8988T (cell line): Measurements from ENCODE around the gene TBC1D5.
"Not testable (repeated sequence)": the region's sequence is repeated elsewhere in the genome, so short reads cannot be mapped to it uniquely, and the experiment has no call there.

Source experiments
- DNase-seq: peaks from one replicate; pipeline ENCODE4 v3.0.0; 2011

TBC1D5 gene

DNA sequence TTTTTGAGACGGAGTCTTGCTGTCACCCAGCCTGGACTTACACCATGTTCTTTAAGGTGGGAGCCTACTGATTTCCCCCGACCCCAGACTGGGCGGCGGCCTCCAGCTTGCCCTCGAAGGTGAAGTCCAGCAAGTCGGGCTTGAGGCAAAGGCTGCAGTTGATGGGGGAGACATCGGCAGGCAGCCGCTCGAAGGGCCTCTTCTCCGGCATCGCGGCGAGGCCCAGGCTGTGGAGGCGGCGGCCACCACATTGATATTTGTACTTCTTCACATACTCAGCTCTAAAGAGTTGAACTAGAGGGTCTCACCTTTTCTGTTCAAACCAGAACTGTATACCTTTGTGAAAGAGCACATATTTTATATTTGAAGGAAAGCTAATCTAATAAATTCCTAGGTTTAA lies 36.4 kb downstream of the TBC1D5 start:
- not testable (repeated sequence) for DNase-seq

DNA sequence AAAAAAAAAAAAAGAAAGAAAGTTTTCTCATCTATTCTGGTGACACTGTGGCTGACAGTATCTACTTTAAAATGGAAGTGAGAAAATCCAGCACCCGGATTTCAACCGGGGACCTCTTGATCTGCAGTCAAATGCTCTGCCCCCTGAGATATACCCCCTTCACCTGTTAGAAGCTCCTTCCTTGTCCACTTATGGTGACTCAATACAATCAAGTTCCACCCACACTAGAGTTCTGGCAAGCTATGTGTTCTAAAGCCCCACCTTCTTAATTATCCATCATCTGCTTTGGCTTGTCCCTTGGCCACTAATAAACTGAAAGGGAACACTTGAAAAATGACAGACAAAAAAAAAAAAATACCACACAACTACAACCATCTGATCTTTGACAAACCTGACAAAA lies 42.6 kb downstream of the TBC1D5 start:
- not testable (repeated sequence) for DNase-seq

DNA sequence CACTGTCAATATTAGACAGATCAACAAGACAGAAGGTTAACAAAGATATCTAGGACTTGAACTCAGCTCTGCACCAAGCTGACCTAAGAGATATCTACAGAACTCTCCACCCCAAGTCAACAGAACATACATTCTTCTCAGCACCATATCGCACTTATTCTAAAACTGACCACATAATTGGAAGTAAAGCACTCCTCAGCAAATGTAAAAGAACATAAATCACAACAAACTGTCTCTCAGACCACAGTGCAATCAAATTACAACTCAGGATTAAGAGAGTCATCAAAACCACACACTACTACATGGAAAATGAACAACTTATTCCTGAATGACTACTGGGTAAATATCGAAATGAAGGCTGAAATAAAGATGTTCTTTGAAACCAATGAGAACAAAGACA lies 46.8 kb downstream of the TBC1D5 start:
- DNase-seq: not testable (repeated sequence)

DNA sequence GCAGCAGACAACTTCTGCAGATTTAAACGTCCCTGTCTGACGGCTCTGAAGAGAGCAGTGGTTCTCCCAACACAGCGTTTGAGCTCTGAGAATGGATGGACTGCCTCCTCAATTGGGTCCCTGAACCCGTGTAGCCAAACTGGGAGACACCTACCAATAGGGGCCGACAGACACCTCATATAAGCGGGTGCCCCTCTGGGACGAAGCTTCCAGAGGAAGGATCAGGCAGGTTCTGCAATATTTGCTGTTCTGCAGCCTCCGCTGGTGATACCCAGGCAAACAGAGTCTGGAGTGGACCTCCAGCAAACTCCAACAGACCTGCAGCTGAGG lies 48.8 kb downstream of the TBC1D5 start:
- DNase-seq: not testable (repeated sequence)

DNA sequence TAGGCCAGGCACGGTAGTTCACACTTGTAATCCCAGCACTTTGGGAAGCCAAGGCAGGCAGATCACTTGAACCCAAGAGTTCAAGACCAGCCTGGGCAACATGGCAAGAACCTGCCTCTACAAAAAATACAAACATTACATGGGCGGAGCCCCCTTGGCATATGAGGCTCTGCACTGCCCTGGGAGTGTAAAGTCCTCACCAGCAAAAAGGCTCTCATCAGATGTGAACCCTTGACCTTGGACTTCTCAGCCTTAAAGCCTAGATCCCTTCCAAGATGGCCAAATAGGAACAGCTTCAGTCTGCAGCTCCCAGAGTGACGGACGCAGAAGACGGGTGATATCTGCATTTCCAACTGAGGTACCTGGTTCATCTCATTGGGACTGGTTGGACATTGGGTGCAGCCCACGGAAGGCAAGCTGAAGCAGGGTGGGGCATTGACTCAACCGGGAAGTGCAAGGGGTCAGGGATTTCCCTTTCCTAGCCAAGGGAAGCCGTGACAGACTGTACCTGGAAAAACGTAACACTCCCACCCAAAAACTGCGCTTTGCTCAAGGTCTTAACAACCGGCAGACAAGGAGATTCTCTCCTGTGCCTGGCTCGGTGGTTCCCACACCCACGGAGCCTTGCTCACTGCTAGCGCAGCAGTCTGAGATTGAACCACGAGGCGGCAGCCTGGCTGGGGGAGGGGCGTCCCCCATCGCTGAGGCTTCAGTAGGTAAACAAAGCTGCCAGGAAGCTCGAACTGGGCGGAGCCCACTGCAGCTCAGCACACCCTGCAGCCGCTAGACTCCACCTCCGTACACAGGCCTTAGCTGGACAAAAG lies 49.4 kb downstream of the TBC1D5 start:
- DNase-seq: not testable (repeated sequence)

DNA sequence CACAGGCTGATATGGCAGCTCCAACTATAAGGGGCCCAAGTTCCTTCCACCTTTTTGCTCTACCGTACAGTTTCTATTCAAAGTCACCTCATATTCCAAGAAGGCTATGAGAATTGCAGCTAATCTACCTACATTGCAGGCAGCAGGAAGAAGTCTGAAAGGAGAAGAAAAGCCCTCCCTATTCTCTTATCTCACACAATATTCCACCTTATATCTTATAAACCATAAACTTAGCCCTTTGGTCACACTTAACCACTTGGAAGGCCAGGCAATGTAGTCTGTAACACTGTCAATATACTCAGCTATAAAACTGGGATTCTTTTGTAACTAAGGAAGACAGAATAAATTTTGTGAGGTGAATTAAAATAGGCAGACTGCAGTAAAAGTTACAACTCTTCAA lies 54.9 kb downstream of the TBC1D5 start:
- no peak for DNase-seq

DNA sequence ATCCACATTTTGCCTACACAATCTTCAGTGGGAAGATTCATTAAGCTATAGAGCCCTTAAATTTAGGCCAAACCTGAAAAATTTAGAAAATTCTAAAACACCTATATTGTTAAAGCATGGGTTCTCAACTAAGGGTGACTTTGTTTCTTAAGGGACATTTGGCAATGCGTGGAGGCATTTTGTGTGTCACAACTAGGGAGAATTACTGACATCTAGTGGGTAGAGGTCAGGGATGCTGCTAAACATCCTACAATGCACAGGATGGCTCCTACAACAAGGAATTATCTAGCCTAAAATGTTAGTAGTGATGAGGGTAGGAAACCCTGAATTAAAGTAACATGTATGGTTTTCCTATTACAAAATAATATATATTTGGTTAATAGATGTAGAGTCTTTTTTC lies 55.8 kb downstream of the TBC1D5 start:
- DNase-seq: no peak

DNA sequence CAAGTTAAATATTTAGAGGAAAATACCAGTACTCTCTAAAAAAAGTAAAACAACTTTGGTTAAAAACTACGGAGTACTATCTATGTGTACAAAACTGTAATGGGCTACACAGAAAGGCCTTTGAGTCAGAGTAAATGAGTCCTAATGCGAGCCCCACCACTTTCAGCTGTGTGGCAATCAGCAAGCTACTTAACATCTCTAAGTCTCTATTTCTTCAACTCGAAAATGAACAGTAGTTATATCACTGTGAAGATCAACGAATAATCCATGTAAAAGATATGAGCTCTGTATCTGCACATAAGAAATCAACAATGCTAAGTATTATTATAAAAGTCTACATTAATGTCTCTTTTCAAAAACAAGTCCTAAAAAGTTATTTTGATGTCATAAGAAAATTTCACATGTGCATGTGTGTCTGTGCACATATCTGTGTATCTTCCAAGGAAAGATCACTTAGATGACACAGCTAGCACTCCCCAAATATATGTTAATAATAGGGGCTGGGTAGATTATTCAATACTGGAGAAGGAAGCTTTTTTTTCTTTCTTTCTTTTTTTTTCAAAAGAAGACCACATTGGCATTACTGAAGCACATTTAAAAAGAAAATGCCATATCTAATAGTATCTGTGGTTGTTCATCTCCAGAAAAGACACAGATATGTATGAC lies 58.8 kb downstream of the TBC1D5 start:
- no peak for DNase-seq

DNA sequence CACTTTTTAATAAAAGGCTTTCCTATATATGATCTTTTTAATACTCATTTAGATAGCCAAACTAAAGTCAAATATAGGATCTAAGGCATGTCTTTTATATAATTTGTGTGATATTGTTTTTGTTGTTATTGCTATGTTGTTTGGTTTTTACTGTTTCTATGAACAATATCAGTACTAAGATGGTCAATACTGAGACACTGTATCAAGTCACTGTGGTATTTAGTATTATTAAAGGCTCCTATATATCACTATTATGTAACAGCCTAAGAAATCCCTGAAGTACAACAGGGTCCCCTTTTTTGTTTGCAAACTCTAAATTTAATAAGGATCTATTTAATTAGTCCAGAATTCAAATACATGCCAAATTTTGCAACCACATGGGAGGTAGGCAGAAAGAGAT lies 61.9 kb downstream of the TBC1D5 start:
- no peak for DNase-seq

DNA sequence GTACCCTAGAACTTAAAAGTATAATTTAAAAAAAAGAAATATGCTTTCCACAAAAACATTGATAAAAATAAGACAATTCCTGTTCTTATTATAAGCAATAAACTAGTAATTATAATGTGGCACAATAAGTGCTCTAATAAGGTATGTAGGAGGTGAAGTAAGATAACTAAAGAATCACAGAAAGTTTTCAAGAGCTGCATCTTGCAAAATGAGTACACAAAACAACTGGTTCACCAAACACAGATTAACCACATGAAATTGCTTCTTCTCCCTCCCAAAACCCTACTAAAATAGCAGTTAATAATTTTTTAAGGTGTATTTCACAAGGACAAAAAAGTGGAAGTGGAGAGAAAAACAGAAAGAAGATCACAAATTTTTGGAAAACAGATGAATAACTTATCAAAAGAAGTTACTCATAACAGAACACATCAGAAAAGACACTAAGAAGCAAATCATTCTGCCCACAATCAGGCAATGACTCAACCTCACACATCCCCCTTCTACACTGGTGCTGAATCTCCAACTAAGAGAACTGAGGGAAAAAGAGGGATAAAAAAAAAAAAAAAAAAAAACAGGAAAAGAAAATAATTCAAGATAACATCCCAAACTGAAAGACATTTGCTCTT lies 64.2 kb downstream of the TBC1D5 start:
- DNase-seq: no peak

DNA sequence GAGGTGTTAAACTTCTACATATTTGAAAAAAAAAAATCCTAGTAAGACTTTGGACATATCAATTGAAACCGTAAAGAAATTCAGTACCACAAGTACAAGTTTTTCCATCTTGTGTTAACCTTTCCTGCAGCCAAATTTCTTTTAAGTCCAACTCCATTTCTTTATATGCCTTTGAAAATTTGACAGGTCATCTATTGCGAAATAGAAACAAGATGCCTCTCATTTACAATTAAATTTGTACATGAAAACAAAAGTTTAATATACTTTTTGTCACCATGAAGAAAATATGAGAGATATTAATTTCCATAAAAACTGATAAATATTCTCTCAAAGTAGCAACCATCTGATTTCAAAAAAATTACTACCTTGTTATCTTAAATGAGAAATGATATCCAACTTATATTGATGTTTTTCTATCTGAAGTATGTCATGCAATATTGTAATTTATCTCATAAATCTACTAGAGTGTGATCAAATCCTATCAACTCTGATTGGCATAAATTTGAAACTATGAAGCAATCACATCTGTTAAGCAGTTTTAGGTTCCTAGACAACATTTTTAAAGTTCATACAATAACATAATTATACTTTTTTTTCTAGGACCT lies 68.2 kb downstream of the TBC1D5 start:
- DNase-seq: no peak

DNA sequence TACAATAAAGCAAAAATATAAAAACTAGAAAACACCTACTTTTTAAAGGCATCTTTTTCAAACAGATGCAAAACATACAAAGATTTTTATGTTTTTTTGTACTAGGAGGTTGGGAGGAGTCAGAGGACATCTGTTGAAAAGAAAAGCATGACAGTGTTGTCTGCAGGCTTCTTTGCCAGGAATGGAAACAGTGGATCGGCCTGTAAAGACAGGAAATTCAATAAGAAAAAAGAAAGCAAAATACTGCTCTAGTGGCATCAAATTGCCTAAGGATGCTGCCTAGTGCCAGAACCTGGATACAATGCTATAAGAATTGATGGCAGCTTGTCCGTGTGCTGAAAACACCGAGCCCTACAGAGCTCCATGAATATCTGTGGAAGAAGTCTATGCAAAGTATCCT lies 69.9 kb downstream of the TBC1D5 start:
- no peak for DNase-seq

DNA sequence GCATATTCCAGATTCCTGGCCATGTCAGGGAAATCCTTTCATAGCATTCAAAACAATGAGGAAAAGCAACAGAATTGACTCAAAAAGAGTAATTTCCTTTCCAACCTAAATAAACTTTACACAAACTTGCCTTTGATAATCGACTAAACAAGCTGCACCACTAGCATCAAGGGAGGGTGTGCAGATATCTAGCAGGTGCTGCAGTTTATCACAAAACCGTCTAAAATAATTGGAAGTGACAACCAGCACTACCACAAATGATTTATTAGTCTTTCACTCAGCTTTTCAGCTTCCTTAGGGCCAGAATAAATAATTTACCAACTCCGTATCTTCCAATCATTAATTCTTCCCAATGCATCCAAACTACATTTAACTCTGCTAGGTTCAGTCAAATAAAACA lies 71.7 kb downstream of the TBC1D5 start:
- no peak for DNase-seq

DNA sequence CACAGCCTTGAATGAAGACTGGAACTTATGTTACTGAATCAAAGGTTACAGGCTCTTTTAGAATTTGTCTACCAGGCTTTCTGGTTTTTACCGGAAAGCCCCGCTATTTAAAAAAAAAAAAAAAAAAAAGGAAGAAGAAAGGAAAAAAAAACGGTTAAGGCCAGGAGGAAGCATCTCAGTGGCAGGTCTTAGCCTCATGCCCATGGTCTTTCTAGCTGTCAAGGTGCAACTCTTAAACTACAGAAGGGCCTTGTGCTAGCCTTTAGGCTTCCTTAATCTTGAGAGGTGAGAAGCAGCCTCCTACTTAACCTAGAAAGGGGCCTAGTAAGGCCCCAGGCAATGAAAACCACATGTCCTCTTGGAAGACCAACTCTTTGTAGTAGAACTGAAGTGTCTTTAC lies 77.5 kb downstream of the TBC1D5 start:
- no peak for DNase-seq

DNA sequence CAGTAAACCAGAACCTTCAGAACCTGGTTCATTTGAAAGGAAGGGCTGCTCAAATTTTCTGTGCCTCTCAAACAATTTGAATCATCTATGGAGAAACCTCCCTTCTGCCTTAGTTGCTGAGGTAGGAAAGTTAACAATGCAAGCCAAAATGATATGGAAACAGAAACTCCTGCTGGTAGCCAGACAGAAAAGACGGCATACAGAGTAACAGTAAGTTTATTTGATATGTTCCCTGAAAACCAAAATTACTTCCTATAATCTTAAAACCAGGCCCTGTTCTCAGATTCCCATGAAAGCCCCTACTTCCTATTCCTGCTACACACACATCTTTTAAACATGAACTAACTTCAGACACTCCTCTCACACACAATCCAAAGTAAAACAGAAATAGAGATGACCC lies 86.2 kb downstream of the TBC1D5 start:
- DNase-seq: no peak

DNA sequence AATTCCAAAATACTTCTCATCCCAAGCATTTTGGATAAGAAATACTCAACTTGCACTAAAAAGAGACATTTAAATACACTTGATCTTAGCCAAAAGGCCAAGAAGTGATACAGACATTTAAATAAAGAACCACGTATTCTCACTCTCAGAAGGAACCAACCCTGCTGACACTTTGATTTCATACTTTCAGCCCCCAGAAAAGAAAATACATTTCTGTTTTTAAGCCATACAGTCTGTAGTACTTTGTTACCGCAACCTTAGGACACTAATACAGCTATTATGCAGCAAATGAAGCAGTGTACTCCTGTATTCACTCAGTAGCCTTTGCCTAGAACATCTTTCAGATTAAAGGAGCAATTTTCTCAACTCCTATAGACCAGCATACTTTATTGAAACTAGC lies 86.7 kb downstream of the TBC1D5 start:
- DNase-seq: no peak

DNA sequence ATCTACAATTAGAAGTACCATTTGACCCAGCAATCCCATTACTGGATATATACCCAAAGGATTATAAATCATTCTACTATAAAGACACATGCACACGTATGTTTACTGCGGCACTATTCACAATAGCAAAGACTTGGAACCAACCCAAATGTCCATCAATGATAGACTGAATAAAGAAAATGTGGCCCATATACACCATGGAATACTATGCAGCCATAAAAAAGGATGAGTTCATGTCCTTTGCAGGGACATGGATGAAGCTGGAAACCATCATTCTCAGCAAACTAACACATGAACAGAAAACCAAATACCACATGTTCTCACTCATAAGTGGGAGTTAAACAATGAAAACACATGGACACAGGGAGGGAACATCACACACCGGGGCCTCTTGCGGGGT lies 92.7 kb downstream of the TBC1D5 start:
- not testable (repeated sequence) for DNase-seq

DNA sequence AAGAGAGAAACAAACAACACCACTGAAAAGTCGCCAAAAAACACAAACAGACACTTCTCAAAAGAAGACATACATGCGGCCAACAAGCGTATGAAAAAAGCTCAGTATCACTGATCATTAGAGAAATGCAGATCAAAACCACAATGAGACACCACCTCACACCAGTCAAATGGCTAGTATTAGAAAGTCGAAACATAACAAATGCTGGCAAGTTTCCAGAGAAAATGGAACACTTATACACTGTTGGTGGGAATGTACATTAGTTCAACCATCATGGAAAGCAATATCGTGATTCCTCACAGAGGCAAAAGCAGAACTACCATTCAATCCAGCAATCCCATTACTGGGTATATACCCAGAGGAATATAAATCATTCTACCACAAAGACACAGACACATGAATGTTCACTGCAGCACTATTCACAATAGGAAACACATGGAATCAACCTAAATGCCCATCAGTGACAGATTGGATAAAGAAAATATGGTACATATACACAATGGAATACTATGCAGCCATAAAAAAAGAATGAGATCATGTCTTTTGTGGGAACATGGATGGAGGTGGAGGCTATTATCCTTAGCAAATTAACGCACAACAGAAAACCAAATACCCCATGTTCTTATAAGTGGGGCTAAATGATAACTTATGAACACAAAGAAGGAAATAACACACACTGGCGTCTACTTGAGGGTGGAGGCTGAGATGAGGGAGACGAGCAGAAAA lies 93.6 kb downstream of the TBC1D5 start:
- DNase-seq: not testable (repeated sequence)

DNA sequence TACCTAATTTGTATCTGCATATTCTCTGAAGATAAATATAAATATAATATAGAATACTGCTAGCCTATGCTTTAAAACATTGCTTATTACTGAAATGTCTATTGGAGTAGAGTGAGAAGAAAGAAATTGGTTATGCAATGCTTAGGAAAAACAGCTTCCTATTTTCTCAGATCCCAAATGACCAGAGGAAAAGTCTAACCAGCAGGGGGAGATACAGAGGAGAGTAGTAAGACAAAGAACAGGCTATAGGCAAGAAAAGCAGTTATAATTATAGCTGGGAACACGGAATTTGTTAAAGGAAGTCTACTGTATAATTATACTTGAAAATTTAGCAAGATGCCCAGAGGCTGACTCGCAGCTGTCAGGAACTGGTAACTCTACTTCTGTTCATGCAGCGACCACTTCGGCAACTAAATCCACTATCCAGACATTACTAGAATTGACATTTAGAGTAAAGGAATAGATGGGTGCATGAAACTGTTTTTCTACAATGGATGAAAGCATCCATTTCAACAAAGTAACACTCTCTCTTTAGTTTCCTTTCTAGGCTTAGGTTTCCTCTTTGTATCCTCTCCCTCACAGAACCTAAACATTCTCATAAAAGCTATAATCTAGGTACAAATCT lies 97.2 kb downstream of the TBC1D5 start:
- DNase-seq: no peak

DNA sequence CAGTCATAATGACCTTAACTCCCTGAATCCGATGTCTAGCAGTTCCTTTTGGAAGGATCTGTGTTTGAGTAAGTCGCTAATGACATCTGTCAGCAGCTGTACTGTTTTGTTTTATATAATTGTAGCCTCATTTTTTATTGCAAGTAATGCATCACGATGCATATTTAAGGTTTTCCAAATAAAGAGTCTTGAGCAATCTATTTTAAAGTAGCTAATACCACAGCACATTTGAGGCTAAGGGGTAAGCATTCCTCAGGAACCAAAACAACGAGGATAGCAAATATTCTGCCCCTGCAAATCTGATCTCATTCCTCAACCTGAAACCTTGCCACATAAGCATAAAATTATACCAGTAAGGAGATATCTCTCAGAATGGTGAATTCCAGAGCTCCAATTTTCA lies 98.7 kb downstream of the TBC1D5 start:
- no peak for DNase-seq

DNA sequence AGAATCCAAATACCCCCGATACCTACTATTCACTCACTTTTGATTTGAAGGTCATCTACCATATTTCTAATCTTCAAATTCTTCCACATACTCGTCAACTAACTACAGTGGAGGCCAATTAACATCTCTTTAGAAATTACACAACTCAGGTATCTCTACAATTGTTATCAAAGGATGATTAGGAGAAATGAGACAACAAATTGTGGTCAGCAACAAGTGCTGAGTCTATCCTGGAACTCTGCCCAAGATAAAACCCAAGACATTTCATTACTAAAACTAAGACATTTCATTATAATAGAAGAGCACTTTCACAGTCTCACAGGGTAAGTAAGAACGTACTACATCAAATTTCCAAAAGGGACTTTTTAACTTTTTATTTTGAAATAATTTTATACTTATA lies 100.0 kb downstream of the TBC1D5 start:
- no peak for DNase-seq

DNA sequence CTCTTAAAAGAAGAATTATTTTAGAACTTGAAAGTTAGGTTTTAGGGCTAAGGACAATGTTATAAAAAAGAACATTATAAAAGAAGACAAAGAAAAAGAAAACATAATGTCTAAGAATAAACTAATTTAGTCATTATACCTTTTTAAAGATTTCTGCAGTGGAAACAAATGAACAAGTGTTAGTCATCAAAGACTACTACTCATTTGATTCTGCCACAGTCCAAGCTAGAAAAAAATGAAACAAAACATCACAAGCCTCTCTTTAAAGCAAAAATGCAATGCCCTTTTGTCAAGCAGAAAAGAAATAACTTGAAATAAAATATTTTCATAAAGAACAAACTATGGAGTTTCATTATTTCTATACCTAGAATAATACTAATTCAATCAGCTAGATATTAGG lies 102.0 kb downstream of the TBC1D5 start:
- no peak for DNase-seq

DNA sequence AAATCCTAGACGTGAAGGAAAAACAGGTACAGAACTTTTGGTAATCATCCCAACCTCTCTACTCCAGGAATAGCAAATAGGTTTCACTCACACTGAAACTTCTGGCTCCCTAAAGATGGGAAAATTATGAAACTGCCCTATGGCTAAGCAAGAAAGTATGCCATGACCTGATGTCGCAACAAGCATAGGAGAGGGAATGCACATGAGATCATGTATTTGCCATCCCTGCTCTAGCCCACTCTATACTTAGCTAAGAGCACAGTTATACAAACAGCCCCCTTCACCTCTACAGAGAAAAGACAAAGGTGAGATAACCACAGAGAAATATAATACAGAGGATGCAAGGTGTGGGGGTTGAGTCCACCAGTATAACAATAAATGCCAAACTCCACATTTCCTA lies 102.7 kb downstream of the TBC1D5 start:
- DNase-seq: no peak
